SU-DHL-6 (cell line): ENCODE results near the gene ANKRD55.

ENCODE experiments used
- EZH2phosphoT487 ChIP-seq: fragments of 200-600 bp; sonication (generic), shearing (Covaris generic); conservative IDR thresholded peaks from 2 replicates; pipeline ENCODE4 v1.6.1; 2018; ENCODE audit warnings: mild to moderate bottlenecking, antibody characterized with exemption, low read length, moderate library complexity, mixed read lengths
- TF ChIP-seq, protein P1 (sequence below): fragments of 200-600 bp; sonication (generic); IDR thresholded peaks from one replicate; pipeline ENCODE4 v1.5.1; 2017; ENCODE audit warnings: antibody characterized with exemption, mild to moderate bottlenecking, low read length, moderate library complexity; ENCODE audit not compliant: insufficient read depth, poor library complexity, severe bottlenecking

DNA sequence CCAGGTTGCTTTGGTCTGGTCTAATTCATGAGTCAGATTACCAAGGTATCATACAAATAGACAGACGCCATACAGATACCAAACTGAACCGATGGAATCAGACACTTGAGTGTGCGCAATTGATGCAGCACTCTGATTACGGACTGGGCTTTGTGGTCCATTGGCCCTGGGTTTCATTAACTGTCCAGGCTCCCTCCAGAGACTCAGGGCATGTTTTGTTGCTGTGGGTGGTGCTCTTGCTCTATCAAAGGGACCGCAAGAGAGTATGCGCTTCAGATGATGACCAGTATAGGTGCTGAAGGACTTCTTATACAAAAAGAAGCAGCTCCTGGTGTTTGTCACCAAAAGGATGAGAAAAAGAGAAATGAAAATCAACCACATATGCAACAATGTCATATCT lies 36.9 kb upstream of the ANKRD55 start:
- TF ChIP-seq, protein P1, sequence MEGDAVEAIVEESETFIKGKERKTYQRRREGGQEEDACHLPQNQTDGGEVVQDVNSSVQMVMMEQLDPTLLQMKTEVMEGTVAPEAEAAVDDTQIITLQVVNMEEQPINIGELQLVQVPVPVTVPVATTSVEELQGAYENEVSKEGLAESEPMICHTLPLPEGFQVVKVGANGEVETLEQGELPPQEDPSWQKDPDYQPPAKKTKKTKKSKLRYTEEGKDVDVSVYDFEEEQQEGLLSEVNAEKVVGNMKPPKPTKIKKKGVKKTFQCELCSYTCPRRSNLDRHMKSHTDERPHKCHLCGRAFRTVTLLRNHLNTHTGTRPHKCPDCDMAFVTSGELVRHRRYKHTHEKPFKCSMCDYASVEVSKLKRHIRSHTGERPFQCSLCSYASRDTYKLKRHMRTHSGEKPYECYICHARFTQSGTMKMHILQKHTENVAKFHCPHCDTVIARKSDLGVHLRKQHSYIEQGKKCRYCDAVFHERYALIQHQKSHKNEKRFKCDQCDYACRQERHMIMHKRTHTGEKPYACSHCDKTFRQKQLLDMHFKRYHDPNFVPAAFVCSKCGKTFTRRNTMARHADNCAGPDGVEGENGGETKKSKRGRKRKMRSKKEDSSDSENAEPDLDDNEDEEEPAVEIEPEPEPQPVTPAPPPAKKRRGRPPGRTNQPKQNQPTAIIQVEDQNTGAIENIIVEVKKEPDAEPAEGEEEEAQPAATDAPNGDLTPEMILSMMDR = no peak
- no peak for TF ChIP-seq EZH2phosphoT487
